Endothelial cell of umbilical vein (primary cell): ENCODE measurements around the gene LAMA5. TPM values are rescaled to one million over a fixed set of nuclear protein-coding genes. Genes with fewer than 3 reads are reported as not detected.

Experiments used
- BruUV-seq: library from RNA; stranded (reverse); fragments of 400-500 nt; replicated peaks from 2 replicates; lab custom pipeline; 2021; lab: Mats Ljungman, UMichigan
- CTCF ChIA-PET: fragments of 300-600, 350-600 bp; sonication (Branson Sonifier 250); formaldehyde crosslinking; loops from one replicate; lab custom pipeline; 2021; ENCODE audit warnings: antibody characterized with exemption, inconsistent platforms; lab: Charles Lee
- POLR2A ChIA-PET: fragments of 300-600, 350-600 bp; sonication (Branson Sonifier 250); formaldehyde crosslinking; loops from one replicate; lab custom pipeline; 2021; ENCODE audit warnings: antibody characterized with exemption, inconsistent platforms; lab: Charles Lee
- DNase-seq: peaks from one replicate; pipeline ENCODE4 v3.0.0-alpha.2; 2011; ENCODE audit warnings: low read depth, low spot score
- FAIRE-seq: peaks from 2 replicates; lab custom pipeline; 2011; peaks lifted over from hg19 to GRCh38; lab: Jason Lieb, UNC
- H2AFZ ChIP-seq: 2 replicates; pipeline ENCODE4 v1.6.0; 2012; ENCODE audit warnings: low read depth, low read length, control low read depth, inconsistent platforms
- H3K27ac ChIP-seq: 2 replicates; pipeline ENCODE4 v1.5.1; 2011; ENCODE audit warnings: low read depth, mild to moderate bottlenecking, control low read depth, low read length, moderate library complexity; ENCODE audit not compliant: insufficient read depth
- H3K27me3 ChIP-seq, 2 experiments: 2 replicates each; pipeline versions ENCODE4 v1.6.0 to v1.6.1; 2011; ENCODE audit warnings: low read length in 2 of 2, mixed read lengths in 1 of 2; ENCODE audit not compliant: control insufficient read depth in 2 of 2, insufficient read depth in 2 of 2
- H3K36me3 ChIP-seq, 2 experiments: 2 replicates in 1 of 2; 3 replicates in 1 of 2; pipeline ENCODE4 v1.5.1; 2011; ENCODE audit warnings: low read length in 2 of 2, mild to moderate bottlenecking in 1 of 2, moderate library complexity in 1 of 2; ENCODE audit not compliant: control insufficient read depth in 2 of 2, insufficient read depth in 2 of 2; ENCODE audit errors: extremely low read depth in 1 of 2
- H3K4me1 ChIP-seq: 3 replicates; pipeline ENCODE4 v1.5.1; 2011; ENCODE audit warnings: mild to moderate bottlenecking, low read length; ENCODE audit not compliant: control insufficient read depth, insufficient read depth; ENCODE audit errors: extremely low read depth
- H3K4me2 ChIP-seq: 2 replicates; pipeline ENCODE4 v1.6.1; 2011; ENCODE audit warnings: low read length, control low read depth, mixed read lengths; ENCODE audit not compliant: insufficient read depth
- H3K4me3 ChIP-seq, 3 experiments: fragments of 200-600 bp in 1 of 3; sonication (generic), shearing (Covaris generic) in 1 of 3; replicated peaks in 1 of 3; 2 replicates each; pipeline ENCODE4 v1.5.1; 2011 to 2016; ENCODE audit warnings: control low read depth in 3 of 3, low read length in 3 of 3, mild to moderate bottlenecking in 2 of 3, inconsistent platforms in 1 of 3, low read depth in 1 of 3, moderate library complexity in 1 of 3; ENCODE audit not compliant: insufficient read depth in 1 of 3
- H3K79me2 ChIP-seq: 2 replicates; pipeline ENCODE4 v1.6.0; 2012; ENCODE audit warnings: low read length, inconsistent platforms; ENCODE audit not compliant: control insufficient read depth, insufficient read depth
- H3K9ac ChIP-seq: replicated peaks from 2 replicates; pipeline ENCODE3; 2011; ENCODE audit warnings: low read length, control low read depth; ENCODE audit not compliant: insufficient read depth; ENCODE audit errors: extremely low read depth
- H3K9me1 ChIP-seq: replicated peaks from 3 replicates; pipeline ENCODE4 v1.6.0; 2011; ENCODE audit warnings: mild to moderate bottlenecking, low read length; ENCODE audit not compliant: control insufficient read depth, insufficient read depth; ENCODE audit errors: extremely low read depth
- H3K9me3 ChIP-seq: replicated peaks from 2 replicates; pipeline ENCODE4 v1.5.1; 2012; ENCODE audit warnings: low read length, inconsistent platforms; ENCODE audit not compliant: control insufficient read depth, insufficient read depth
- H4K20me1 ChIP-seq: replicated peaks from 2 replicates; pipeline ENCODE3; 2011; ENCODE audit warnings: mild to moderate bottlenecking, low read length; ENCODE audit not compliant: control insufficient read depth, insufficient read depth; ENCODE audit errors: extremely low read depth
- EZH2 ChIP-seq: IDR thresholded peaks from 2 replicates; pipeline ENCODE4 v1.6.1; 2012; ENCODE audit warnings: borderline replicate concordance, low read depth, mild to moderate bottlenecking, moderate library complexity, low read length, inconsistent platforms; ENCODE audit not compliant: severe bottlenecking
- GATA2 ChIP-seq: IDR thresholded peaks from 2 replicates; pipeline ENCODE4 v1.7.0; 2011; ENCODE audit warnings: low read depth, mild to moderate bottlenecking, moderate library complexity, mixed read lengths, low read length; ENCODE audit not compliant: insufficient read length, insufficient read depth
- MAX ChIP-seq: IDR thresholded peaks from 2 replicates; pipeline ENCODE4 v1.6.1; 2011; ENCODE audit not compliant: insufficient read depth, insufficient read length
- MYC ChIP-seq: IDR thresholded peaks from one replicate; pipeline ENCODE4 v1.6.1; 2011; ENCODE audit warnings: mild to moderate bottlenecking, low read depth, low read length
- POLR2A ChIP-seq: IDR thresholded peaks from 2 replicates; pipeline ENCODE4 v1.6.1; 2012; ENCODE audit warnings: low read depth, mild to moderate bottlenecking, control low read depth, low read length
- POLR2AphosphoS5 ChIP-seq: IDR thresholded peaks from 2 replicates; pipeline ENCODE4 v1.6.1; 2012; ENCODE audit warnings: low read depth, mild to moderate bottlenecking, control low read depth, low read length, moderate library complexity; ENCODE audit not compliant: insufficient read depth
- dilution Hi-C: fragments of 300-500 bp; cut with MboI; formaldehyde crosslinking; loops from one replicate; pipeline ENCODE4 v1.15.0; 2019; ENCODE audit warnings: low sequenced_read_pairs; ENCODE audit not compliant: extremely low pct_ligation_motif_present
- intact Hi-C: fragments of 100-400 bp; cut with micrococcal nuclease; formaldehyde crosslinking; loops from one replicate; pipeline ENCODE4 v1.10.0; 2022
- polyA plus RNA-seq, 4 experiments: library from polyadenylated mRNA; depleted of rRNA in 3 of 4; stranded (reverse) in 3 of 4; unstranded in 1 of 4; fragments of >200 nt; gene quantifications; 2 replicates each; pipeline versions ENCODE4 v1.2.1 to v1.2.3, GENCODE V29; 2011 to 2012; ENCODE audit warnings: missing spikeins in 1 of 4
- total RNA-seq: library from RNA; stranded (reverse); gene quantifications from 2 replicates; pipeline ENCODE4 v1.2.3, GENCODE V29; 2021
- TF ChIP-seq, protein P1 (sequence below), 2 donors: IDR thresholded peaks; 1 replicate in 1 of 2; 2 replicates in 1 of 2; pipeline ENCODE4 v1.5.1; 2011; ENCODE audit warnings: low read length in 2 of 2, mild to moderate bottlenecking in 2 of 2, moderate library complexity in 2 of 2, control low read depth in 1 of 2, inconsistent platforms in 1 of 2, low read depth in 1 of 2; ENCODE audit not compliant: insufficient read depth in 1 of 2; ENCODE audit errors: extremely low read depth in 1 of 2

Gene LAMA5
- total and polyA plus RNA-seq, 2 donors (not counting 3 experiments of a cell fraction or from before 2014, with no cell fraction given) = 24.0 to 145 TPM

- POLR2A ChIA-PET = no interaction called here
- BruUV-seq = no TSS peak
- FAIRE-seq = no peak
Measured at GRCh38 chr20:62273416-62273815, 93.7 kb downstream of the LAMA5 start.

More at GRCh38 chr20:62273416-62273815, 93.7 kb downstream of the LAMA5 start:
- TF ChIP-seq MYC = no peak
- no peak for TF ChIP-seq POLR2AphosphoS5
- TF ChIP-seq GATA2 = no peak
- TF ChIP-seq MAX = no peak
- TF ChIP-seq EZH2 = no peak
- TF ChIP-seq, protein P1, sequence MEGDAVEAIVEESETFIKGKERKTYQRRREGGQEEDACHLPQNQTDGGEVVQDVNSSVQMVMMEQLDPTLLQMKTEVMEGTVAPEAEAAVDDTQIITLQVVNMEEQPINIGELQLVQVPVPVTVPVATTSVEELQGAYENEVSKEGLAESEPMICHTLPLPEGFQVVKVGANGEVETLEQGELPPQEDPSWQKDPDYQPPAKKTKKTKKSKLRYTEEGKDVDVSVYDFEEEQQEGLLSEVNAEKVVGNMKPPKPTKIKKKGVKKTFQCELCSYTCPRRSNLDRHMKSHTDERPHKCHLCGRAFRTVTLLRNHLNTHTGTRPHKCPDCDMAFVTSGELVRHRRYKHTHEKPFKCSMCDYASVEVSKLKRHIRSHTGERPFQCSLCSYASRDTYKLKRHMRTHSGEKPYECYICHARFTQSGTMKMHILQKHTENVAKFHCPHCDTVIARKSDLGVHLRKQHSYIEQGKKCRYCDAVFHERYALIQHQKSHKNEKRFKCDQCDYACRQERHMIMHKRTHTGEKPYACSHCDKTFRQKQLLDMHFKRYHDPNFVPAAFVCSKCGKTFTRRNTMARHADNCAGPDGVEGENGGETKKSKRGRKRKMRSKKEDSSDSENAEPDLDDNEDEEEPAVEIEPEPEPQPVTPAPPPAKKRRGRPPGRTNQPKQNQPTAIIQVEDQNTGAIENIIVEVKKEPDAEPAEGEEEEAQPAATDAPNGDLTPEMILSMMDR (IDR thresholded peaks at IDR 0.05; ENCODE audit: extremely low read depth in 1 of 2, insufficient read depth in 1 of 2, low read depth in 1 of 2, low read length in 2 of 2) = no peak
- TF ChIP-seq POLR2A = no peak
- intact Hi-C loops (no loop called here), dilution Hi-C loops (no loop called here)
- Histone ChIP-seq H3K79me2 (no peaks in the 10 kb centered on the region), H3K27me3 (no peaks in the 10 kb centered on the region), H3K9me1 (no peaks in the 10 kb centered on the region), H3K9ac (no peak overlapping the region), H3K36me3 (peaks cover 3 to 17% of the 10 kb centered on the region in 2 experiments), H3K4me2 (no peak overlapping the region), H3K4me3 (no peak overlapping the region), H4K20me1 (no peaks in the 10 kb centered on the region), H3K9me3 (no peaks in the 10 kb centered on the region), H3K27ac (no peak overlapping the region), H3K4me1 (no peaks in the 10 kb centered on the region), H2AFZ (no peak overlapping the region)
- CTCF ChIA-PET = no interaction called here
- DNase-seq = no peak
